Mononuclear cell (primary cell): Measurements from ENCODE around the gene SRRM3. TPM values are rescaled to one million over a fixed set of nuclear protein-coding genes. Genes with fewer than 3 reads are reported as not detected.
A peak's percentile ranks its signal among the peaks of the same experiment; 100 is the strongest.
"Not testable (repeated sequence)": the region's sequence is repeated elsewhere in the genome, so short reads cannot be mapped to it uniquely, and the experiment has no call there.

Experiments used
- H3K27me3 ChIP-seq: 2 replicates; pipeline ENCODE4 v1.6.0; 2011; ENCODE audit warnings: low read length, control low read depth; ENCODE audit not compliant: insufficient read depth
- H3K4me1 ChIP-seq: 2 replicates; pipeline ENCODE4 v1.5.1; 2011; ENCODE audit warnings: mild to moderate bottlenecking, low read length, control low read depth; ENCODE audit not compliant: insufficient read depth
- H3K4me3 ChIP-seq: 2 replicates; pipeline ENCODE4 v1.5.1; 2011; ENCODE audit warnings: mild to moderate bottlenecking, low read length, moderate library complexity
- H3K9me3 ChIP-seq: 2 replicates; pipeline ENCODE4 v1.5.1; 2011; ENCODE audit warnings: low read depth, mild to moderate bottlenecking, control low read depth, low read length
- total RNA-seq: library from RNA; depleted of rRNA; stranded (reverse); fragments of >200 nt; gene quantifications from one replicate; pipeline ENCODE4 v1.2.3, GENCODE V29; 2012

The SRRM3 gene
- total RNA-seq, 1 donor: not detected

DNA sequence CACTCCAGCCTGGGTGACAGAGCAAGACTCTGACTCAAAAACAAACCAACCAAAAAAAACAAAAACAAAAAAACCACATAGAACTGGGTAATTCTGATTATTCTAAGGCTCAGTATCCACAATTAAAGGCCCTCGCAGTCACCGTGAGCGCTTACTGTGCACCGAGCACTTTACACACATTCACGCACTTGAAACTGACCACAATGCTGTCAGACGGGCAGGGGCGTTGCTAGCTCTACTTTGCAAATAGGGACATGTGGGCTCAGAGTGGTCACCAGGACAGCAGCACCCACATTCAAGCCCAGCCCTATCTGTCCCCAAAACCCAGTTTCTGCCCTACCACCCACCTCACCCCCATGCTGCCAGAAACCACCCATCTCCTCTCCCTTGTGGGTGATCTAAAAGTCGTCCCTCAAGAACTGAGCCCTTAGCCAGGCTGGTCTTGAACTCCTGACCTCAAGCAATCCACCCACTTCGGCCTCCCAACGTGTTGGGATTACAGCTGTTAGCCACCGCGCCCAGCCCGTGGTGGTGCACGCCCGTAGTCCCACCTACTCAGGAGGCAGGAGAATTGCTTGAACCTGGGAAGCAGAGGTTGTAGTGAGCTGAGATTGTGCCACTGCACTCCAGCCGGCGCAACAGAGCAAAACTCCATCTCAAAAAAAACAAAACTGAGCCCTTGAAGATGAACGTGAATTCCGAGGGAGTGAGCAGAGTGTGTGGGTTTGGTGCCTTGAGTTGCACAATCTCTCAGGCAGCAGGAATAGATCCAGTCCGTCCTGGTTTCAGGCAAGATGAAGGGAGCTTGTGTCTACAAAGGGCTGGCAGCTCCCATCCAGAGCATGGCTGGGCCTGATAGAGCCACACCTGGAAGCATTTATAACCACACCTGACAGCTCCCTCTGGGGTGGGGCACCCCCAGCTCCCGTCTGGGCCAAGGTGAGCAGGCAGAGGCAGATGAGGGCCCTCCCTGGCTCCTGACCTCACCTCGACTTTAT is 95.3 kb downstream of the SRRM3 start:
- H3K4me1 ChIP-seq: peaks cover 18% of the 10 kb centered on the region
- no peaks in the 10 kb centered on the region for H3K27me3 ChIP-seq
- no peak overlapping the region for H3K4me3 ChIP-seq
- no peaks in the 10 kb centered on the region for H3K9me3 ChIP-seq

DNA sequence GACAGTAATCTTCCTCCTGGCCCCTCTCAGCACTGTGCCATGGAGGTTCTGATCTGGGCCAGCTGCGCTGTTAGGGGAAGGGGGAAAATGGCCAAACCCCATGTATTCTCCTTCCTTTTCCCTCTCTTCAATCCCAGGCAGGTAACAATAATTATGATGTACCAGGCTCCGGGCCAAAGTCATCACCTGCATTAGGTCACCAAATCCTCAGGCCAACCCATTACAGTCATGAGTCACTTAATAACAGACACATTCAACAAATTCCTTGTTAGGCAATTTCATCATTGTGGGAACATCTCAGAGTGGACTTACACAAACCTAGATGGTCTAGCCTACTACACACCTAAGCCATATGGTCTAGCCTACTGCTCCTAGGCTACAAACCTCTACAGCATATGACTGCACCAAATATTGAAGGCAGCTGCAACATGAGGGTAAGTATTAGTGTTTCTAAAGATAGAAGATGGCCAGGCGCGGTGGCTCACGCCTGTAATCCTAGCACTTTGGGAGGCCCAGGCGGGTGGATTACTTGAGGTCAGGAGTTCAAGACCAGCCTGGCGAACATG is 98.6 kb downstream of the SRRM3 start:
- Histone ChIP-seq H3K27me3 (no peaks in the 10 kb centered on the region), H3K4me3 (no peak overlapping the region), H3K9me3 (no peaks in the 10 kb centered on the region), H3K4me1 (peaks cover 20% of the 10 kb centered on the region)

DNA sequence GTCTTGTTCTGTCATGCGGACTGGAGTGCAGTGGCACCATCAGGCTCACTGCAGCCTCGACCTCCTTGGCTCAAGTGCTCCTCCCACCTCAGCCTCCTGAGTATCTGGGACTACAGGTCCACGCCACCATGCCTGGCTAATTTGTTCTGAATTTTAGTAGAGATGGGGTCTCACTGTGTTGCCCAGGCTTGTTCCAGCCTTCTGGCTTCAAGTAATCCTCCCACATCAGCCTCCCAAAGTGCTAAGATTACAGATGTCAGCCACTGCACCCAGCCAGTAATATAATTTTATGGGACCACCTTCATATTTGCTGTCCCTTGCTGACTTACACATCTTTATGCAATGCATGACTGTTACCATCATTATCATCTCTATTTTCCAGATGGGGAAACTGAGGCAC is 99.3 kb downstream of the SRRM3 start:
- Histone ChIP-seq H3K27me3 (no peaks in the 10 kb centered on the region), H3K4me1 (peaks cover 20% of the 10 kb centered on the region), H3K9me3 (no peaks in the 10 kb centered on the region), H3K4me3 (no peak overlapping the region)

DNA sequence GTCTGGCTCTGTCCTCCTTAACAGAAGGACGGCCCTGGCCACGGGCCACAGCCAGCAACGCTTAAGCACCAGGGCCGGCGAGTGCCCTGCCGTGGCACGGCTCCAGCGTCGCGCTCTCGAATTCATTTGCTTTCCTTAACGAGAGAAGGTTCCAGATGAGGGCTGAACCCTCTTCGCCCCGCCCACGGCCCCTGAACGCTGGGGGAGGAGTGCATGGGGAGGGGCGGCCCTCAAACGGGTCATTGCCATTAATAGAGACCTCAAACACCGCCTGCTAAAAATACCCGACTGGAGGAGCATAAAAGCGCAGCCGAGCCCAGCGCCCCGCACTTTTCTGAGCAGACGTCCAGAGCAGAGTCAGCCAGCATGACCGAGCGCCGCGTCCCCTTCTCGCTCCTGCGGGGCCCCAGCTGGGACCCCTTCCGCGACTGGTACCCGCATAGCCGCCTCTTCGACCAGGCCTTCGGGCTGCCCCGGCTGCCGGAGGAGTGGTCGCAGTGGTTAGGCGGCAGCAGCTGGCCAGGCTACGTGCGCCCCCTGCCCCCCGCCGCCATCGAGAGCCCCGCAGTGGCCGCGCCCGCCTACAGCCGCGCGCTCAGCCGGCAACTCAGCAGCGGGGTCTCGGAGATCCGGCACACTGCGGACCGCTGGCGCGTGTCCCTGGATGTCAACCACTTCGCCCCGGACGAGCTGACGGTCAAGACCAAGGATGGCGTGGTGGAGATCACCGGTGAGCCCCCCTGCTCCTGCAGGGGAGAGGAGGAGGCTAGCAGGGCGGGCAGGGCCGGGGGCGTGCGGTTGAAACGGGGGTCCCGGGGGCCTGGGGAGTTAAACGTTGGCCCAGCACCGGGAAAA is 100.9 kb downstream of the SRRM3 start, which contains the start of gene HSPB1:
TSS of gene HSPB1 (plus strand) at position 327 of the 855 bp plus-strand sequence. CDS start at position 367, 40 bp downstream.
- Histone ChIP-seq H3K9me3 (no peaks in the 10 kb centered on the region), H3K4me1 (peaks cover 20% of the 10 kb centered on the region), H3K27me3 (no peaks in the 10 kb centered on the region), H3K4me3 (peak within 1 kb of the TSS; percentile 47)

DNA sequence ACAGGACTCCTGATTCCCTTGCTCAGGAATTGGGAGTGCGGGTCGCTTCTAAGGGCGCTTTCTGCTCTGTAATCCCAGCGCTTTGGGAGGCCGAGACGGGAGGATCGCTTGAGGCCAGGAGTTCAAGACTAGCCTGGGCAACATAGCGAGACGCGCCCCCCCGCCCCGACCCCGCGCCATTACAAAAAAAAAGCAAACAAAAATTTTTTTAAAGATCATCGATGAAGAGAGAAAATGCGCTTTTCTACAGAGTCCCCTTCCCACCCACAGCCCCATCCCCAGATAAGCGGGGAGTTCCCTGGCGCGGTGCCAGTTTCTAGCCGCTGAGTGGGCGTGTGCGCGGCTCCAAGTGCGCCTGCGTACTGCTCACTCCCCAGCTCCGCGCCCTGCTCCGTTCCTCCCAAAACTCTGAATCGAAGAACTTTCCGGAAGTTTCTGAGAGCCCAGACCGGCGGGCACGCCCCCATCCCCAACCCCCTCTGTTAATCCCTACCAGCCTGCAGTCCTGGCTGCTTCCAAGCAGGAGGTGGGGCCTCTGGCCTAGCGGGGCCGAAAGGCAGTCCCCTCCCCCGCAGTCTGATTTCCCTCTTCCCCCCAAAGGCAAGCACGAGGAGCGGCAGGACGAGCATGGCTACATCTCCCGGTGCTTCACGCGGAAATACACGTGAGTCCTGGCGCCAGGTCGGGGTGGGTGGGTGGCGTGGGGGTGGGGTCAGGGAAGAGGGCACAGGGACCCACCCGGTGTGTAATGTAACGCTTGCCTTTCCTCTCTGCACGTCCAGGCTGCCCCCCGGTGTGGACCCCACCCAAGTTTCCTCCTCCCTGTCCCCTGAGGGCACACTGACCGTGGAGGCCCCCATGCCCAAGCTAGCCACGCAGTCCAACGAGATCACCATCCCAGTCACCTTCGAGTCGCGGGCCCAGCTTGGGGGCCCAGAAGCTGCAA is 101.8 kb downstream of the SRRM3 start:
- Histone ChIP-seq H3K27me3 (no peaks in the 10 kb centered on the region), H3K9me3 (no peaks in the 10 kb centered on the region), H3K4me3 (peak overlapping the region; percentile 47), H3K4me1 (peaks cover 20% of the 10 kb centered on the region)

DNA sequence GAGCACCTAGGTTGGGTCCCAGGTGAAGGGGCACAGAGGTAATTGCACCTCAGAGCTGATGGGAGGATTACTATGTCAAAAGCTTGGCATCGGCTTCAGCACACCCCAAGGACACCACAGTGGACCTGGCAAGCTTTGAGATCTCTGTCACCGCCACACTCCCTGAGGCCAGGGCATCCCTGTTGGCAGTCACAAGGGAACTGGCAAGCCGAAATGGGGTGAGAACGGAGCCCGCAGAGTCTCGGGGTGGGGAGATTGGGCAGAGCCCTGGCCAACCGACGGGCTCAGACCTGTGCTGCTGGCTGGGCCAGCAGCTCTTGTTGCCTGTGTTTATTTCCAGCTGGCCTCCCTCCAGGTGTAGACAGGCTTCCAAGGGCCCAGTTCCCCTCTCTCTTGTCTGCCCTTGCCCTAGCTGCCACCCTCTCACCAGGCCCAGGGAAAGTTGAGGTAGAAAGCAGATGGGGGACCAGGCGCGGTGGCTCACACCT is 103.2 kb downstream of the SRRM3 start:
- no peaks in the 10 kb centered on the region for H3K9me3 ChIP-seq
- no peaks in the 10 kb centered on the region for H3K27me3 ChIP-seq
- H3K4me1 ChIP-seq: peaks cover 20% of the 10 kb centered on the region
- no peak overlapping the region for H3K4me3 ChIP-seq

DNA sequence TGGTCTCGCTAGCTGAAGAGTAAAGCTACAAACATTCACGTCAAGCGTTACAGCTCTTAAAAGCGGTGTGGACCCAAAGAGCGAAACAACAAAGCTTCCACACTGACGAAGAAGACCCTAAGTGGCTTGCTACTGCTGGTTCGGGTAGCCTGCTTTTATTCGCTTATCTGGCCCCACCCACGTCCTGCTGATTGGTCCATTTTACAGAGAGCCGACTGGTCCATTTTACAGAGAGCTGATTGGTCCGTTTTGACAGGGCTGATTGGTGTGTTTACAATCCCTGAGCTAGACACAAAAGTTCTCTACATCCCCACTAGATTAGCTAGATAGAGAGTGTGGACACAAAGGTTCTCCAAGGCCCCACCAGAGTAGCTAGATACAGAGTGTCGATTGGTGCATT is 107.2 kb downstream of the SRRM3 start:
- H3K4me1 ChIP-seq: not testable (repeated sequence)

DNA sequence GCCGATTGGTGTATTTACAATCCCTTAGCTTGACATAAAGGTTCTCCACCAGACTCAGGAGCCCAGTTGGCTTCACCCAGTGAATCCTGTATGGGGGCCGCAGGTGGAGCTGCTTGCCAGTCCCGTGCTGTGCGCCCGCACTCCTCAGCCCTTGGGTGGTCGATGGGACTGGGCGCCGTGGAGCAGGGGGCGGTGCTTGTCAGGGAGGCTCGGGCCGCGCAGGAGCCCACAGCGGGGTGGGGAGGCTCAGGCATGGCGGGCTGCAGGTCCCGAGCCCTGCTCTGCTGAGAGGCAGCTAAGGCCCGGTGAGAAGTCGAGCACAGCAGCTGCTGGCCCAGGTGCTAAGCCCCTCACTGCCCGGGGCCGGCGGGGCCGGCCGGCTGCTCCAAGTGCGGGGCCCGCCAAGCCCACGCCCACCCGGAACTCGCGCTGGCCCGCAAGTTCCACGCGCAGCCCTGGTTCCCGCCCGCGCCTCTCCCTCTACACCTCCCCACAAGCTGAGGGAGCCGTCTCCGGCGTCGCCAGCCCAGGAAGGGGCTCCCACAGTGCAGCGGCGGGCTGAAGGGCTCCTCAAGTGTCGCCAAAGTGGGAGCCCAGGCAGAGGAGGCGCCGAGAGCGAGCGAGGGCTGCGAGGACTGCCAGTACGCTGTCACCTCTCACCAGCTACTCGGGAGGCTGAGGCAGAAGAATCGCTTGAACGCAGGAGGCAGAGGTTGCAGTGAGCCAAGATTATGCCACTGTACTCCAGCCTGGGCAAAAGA is 107.8 kb downstream of the SRRM3 start:
- H3K9me3 ChIP-seq, H3K4me1 ChIP-seq, H3K27me3 ChIP-seq, H3K4me3 ChIP-seq: not testable (repeated sequence)

More for the DNA sequence above, 107.2 kb downstream of the SRRM3 start:
- not testable (repeated sequence) for H3K27me3 ChIP-seq, H3K4me3 ChIP-seq, H3K9me3 ChIP-seq

DNA sequence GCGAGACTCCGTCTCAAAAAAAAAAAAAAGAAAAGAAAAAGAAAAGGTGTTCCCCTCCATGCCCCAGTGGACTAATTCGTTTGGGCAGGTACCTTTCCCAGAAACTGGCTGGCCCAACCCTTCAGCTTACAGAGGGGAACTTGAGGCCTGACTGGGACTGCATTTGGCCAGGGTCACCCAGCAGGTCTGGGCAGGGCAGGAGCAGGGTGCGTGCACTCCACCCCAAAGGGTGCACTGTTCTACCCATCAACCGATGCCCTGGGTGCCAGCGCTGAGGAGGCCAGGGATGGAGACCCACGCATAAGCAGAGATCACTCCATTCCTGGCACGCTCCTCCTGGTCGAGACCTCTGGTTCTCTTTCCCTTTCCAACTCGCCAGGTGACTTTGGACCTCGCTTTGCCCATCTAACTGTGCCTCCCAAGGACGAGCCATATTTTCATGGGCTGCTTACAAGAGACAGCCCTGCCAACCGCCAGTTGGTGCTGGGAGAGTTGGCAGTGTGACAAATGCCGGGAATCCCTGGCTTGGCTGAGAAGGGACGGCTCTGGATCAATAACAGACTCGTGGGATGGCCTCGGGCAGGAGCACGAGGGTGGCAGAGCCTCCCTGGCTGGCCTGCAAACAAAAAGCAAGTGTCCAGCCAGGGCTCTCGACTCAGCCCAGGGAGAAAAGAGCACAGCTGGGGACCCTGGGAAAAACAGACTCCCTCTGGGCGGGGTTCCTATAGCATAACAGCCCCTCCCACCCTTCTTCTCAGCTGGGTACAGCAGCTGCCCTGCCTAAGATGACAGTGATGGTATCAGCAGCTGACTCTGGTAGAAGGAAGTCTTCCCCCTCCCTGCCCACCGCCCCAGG is 108.6 kb downstream of the SRRM3 start:
- H3K9me3 ChIP-seq: no peaks in the 10 kb centered on the region
- H3K4me3 ChIP-seq: no peak overlapping the region
- peaks cover 7% of the 10 kb centered on the region for H3K4me1 ChIP-seq
- no peaks in the 10 kb centered on the region for H3K27me3 ChIP-seq

DNA sequence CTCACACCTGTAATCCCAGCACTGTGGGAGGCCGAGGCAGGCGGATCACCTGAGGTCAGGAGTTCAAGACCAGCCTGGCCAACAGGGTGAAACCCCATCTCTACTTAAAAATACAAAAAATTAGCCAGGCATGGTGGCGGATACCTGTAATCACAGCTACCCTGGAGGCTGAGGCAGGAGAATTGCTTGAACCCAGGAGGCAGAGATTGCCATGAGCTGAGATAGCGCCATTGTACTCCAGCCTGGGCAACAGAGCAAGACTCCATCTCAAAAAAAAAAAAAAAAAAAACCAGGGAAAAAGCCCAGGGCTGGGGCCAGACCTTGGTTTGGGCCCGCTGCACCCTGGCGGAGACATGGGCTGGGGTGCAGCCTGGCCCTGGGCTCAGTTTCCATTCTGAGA is 110.1 kb downstream of the SRRM3 start:
- H3K9me3 ChIP-seq, H3K27me3 ChIP-seq, H3K4me3 ChIP-seq, H3K4me1 ChIP-seq: not testable (repeated sequence)

DNA sequence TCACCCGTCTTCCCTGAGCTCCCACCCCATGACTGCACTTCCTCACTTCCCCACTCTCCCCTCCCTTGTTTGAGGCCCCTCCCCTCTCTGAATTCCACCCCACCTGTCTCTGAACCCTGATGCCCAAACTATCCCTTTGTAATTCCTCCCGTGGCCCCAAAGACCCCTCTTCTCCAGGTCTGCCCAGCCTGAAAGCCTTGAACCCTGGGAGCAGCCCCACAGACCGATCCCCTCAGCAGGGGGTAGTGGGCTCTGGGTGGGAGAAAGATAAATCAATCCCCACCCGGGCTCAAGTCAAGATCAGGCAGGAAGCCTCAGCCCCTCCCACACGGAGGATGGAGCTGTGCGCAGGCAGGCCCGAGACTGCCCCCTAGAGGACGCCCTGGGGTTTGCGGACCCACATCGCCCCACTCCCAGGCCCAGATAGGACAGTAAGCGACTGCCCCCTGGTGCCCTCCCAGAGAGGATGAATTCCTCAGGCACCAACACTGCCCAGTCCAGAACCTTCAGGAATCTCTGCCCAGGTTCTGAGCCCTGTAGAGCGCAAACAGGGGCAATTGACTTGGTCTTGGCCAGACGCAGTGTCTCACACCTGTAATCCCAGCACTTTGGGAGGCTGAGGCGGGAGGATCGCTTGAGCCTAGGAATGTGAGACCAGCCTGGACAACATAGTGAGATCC is 112.5 kb downstream of the SRRM3 start:
- H3K4me3 ChIP-seq: no peak overlapping the region
- H3K27me3 ChIP-seq: no peaks in the 10 kb centered on the region
- H3K4me1 ChIP-seq: peaks cover 20% of the 10 kb centered on the region
- no peaks in the 10 kb centered on the region for H3K9me3 ChIP-seq

DNA sequence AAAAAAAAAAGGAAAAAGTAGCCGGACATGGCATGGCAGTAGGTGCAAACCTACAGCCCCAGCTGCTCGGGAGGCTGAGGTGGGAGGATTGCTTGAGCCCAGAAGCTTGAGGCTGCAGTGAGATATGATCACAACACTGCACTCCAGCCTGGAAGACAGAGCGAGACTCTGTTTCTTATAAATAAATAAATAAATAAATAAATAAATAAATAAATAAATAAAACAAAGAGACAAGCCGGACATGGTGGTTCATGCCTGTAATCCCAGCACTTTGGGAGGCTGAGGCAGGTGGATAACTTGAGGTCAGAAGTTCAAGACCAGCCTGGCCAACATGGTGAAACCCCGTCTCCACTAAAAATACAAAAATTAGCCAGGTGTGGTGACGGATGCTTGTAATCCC is 113.0 kb downstream of the SRRM3 start:
- not testable (repeated sequence) for H3K9me3 ChIP-seq, H3K4me3 ChIP-seq

More for the DNA sequence above, 113.0 kb downstream of the SRRM3 start:
- H3K27me3 ChIP-seq: not testable (repeated sequence)
- peaks cover 26% of the 10 kb centered on the region for H3K4me1 ChIP-seq
